K562 (cell line): ENCODE measurements around the gene SMNDC1.

Source experiments
- HNRNPLL ChIP-seq: fragments of 200-400 bp; formaldehyde crosslinking; IDR thresholded peaks from 2 replicates; pipeline ENCODE4 v1.6.1; 2017; ENCODE audit warnings: low read length, low read depth, mild to moderate bottlenecking; ENCODE audit not compliant: poor library complexity, severe bottlenecking
- POLR3A ChIP-seq: IDR thresholded peaks from 2 replicates; pipeline ENCODE4 v1.6.1; 2011; ENCODE audit warnings: borderline replicate concordance, mild to moderate bottlenecking, moderate library complexity; ENCODE audit not compliant: insufficient read length, insufficient read depth; ENCODE audit errors: extremely low read depth
- RNF2 ChIP-seq: sonication (generic); IDR thresholded peaks from 2 replicates; pipeline ENCODE4 v1.6.1; 2016
- SIN3A ChIP-seq, 2 experiments: fragments of 150-350 bp in 1 of 2; IDR thresholded peaks; 2 replicates each; pipeline ENCODE4 v1.6.1; 2011 to 2016; ENCODE audit warnings: borderline replicate concordance in 2 of 2, low read depth in 2 of 2, low read length in 2 of 2, mild to moderate bottlenecking in 2 of 2, moderate library complexity in 2 of 2; ENCODE audit not compliant: control insufficient read depth in 1 of 2
- SRSF9 ChIP-seq: fragments of 200-400 bp; formaldehyde crosslinking; IDR thresholded peaks from 2 replicates; pipeline ENCODE4 v1.6.1; 2017; ENCODE audit warnings: low read depth, low read length, borderline replicate concordance
- ZNF184 ChIP-seq: sonication (generic); formaldehyde crosslinking; IDR thresholded peaks from 2 replicates; pipeline ENCODE4 v1.5.0; 2020; ENCODE audit warnings: missing genetic modification reagents
- ZNF444 ChIP-seq: fragments of 250-450 bp; sonication (Bioruptor Pico); IDR thresholded peaks from 2 replicates; pipeline ENCODE4 v1.4.0; 2020; ENCODE audit warnings: mild to moderate bottlenecking, moderate library complexity
- TF ChIP-seq, protein P1 (sequence below): fragments of 450-650 bp; IDR thresholded peaks from 2 replicates; pipeline ENCODE4 v1.6.1; 2017; ENCODE audit warnings: antibody characterized with exemption
- TF ChIP-seq, protein P2 (sequence below): sonication (generic); formaldehyde crosslinking; IDR thresholded peaks from 2 replicates; pipeline ENCODE4 v1.8.0; 2022; ENCODE audit warnings: mild to moderate bottlenecking, missing genetic modification reagents
- TF ChIP-seq, protein P3 (sequence below): fragments of 450-650 bp; IDR thresholded peaks from 2 replicates; pipeline ENCODE4 v1.6.1; 2016; ENCODE audit warnings: low read depth
- TF ChIP-seq, protein P4 (sequence below): conservative IDR thresholded peaks from 2 replicates; pipeline ENCODE4 v1.6.1; 2011; ENCODE audit warnings: low read depth, mild to moderate bottlenecking, low read length; ENCODE audit not compliant: control insufficient read depth

DNA sequence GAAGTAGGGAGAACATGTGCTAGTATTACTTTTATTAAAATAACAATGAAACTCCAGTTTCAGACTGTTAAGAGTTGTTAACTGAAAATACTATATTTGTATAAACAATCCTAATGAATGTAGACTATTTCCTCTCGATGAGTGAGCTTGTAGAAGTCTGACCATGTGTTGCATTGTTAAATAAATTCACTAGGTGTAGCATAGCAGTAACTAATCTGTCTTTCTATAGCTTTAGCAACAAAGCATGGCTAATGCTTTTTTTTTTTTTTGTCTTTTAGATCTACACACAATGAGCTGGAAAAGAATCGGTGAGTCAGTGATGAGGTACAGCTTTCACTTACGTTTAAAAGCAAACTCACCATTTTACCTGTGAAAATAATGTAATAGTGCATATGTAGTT lies 60.2 kb downstream of the SMNDC1 start:
- TF ChIP-seq, protein P1, sequence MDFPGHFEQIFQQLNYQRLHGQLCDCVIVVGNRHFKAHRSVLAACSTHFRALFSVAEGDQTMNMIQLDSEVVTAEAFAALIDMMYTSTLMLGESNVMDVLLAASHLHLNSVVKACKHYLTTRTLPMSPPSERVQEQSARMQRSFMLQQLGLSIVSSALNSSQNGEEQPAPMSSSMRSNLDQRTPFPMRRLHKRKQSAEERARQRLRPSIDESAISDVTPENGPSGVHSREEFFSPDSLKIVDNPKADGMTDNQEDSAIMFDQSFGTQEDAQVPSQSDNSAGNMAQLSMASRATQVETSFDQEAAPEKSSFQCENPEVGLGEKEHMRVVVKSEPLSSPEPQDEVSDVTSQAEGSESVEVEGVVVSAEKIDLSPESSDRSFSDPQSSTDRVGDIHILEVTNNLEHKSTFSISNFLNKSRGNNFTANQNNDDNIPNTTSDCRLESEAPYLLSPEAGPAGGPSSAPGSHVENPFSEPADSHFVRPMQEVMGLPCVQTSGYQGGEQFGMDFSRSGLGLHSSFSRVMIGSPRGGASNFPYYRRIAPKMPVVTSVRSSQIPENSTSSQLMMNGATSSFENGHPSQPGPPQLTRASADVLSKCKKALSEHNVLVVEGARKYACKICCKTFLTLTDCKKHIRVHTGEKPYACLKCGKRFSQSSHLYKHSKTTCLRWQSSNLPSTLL = no peak
- TF ChIP-seq ZNF444 (CRISPR knock-in tag) (no peak), SRSF9 (no peak), POLR3A (no peak), RNF2 (no peak), SIN3A (IDR thresholded peaks at IDR 0.05; ENCODE audit: borderline replicate concordance in 2 of 2, control insufficient read depth in 1 of 2, low read depth in 2 of 2, low read length in 2 of 2) (no peak), HNRNPLL (no peak), ZNF184 (CRISPR knock-in tag) (no peak)
- TF ChIP-seq, protein P2, sequence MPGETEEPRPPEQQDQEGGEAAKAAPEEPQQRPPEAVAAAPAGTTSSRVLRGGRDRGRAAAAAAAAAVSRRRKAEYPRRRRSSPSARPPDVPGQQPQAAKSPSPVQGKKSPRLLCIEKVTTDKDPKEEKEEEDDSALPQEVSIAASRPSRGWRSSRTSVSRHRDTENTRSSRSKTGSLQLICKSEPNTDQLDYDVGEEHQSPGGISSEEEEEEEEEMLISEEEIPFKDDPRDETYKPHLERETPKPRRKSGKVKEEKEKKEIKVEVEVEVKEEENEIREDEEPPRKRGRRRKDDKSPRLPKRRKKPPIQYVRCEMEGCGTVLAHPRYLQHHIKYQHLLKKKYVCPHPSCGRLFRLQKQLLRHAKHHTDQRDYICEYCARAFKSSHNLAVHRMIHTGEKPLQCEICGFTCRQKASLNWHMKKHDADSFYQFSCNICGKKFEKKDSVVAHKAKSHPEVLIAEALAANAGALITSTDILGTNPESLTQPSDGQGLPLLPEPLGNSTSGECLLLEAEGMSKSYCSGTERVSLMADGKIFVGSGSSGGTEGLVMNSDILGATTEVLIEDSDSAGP (CRISPR knock-in tag) = no peak
- TF ChIP-seq, protein P3, sequence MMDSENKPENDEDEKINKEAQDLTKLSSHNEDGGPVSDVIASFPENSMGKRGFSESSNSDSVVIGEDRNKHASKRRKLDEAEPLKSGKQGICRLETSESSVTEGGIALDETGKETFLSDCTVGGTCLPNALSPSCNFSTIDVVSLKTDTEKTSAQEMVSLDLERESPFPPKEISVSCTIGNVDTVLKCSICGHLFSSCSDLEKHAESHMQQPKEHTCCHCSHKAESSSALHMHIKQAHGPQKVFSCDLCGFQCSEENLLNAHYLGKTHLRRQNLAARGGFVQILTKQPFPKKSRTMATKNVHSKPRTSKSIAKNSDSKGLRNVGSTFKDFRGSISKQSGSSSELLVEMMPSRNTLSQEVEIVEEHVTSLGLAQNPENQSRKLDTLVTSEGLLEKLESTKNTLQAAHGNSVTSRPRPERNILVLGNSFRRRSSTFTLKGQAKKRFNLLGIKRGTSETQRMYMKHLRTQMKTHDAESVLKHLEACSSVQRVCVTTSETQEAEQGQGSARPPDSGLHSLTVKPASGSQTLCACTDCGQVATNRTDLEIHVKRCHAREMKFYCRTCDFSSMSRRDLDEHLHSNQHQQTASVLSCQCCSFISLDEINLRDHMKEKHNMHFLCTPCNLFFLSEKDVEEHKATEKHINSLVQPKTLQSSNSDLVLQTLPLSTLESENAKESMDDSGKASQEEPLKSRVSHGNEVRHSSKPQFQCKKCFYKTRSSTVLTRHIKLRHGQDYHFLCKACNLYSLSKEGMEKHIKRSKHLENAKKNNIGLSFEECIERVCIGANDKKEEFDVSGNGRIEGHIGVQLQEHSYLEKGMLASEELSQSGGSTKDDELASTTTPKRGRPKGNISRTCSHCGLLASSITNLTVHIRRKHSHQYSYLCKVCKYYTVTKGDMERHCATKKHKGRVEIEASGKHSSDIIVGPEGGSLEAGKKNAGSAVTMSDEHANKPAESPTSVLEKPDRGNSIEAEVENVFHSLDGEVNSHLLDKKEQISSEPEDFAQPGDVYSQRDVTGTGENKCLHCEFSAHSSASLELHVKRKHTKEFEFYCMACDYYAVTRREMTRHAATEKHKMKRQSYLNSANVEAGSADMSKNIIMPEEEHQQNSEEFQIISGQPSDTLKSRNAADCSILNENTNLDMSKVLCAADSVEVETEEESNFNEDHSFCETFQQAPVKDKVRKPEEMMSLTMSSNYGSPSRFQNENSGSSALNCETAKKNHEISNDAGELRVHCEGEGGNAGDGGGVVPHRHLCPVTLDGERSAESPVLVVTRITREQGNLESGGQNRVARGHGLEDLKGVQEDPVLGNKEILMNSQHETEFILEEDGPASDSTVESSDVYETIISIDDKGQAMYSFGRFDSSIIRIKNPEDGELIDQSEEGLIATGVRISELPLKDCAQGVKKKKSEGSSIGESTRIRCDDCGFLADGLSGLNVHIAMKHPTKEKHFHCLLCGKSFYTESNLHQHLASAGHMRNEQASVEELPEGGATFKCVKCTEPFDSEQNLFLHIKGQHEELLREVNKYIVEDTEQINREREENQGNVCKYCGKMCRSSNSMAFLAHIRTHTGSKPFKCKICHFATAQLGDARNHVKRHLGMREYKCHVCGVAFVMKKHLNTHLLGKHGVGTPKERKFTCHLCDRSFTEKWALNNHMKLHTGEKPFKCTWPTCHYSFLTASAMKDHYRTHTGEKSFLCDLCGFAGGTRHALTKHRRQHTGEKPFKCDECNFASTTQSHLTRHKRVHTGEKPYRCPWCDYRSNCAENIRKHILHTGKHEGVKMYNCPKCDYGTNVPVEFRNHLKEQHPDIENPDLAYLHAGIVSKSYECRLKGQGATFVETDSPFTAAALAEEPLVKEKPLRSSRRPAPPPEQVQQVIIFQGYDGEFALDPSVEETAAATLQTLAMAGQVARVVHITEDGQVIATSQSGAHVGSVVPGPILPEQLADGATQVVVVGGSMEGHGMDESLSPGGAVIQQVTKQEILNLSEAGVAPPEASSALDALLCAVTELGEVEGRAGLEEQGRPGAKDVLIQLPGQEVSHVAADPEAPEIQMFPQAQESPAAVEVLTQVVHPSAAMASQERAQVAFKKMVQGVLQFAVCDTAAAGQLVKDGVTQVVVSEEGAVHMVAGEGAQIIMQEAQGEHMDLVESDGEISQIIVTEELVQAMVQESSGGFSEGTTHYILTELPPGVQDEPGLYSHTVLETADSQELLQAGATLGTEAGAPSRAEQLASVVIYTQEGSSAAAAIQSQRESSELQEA = no peak
- TF ChIP-seq, protein P4, sequence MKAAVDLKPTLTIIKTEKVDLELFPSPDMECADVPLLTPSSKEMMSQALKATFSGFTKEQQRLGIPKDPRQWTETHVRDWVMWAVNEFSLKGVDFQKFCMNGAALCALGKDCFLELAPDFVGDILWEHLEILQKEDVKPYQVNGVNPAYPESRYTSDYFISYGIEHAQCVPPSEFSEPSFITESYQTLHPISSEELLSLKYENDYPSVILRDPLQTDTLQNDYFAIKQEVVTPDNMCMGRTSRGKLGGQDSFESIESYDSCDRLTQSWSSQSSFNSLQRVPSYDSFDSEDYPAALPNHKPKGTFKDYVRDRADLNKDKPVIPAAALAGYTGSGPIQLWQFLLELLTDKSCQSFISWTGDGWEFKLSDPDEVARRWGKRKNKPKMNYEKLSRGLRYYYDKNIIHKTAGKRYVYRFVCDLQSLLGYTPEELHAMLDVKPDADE = no peak
